Peyer's patch (tissue), 4 donors: ENCODE results near the gene TEX264. TPM values are rescaled to one million over a fixed set of nuclear protein-coding genes. Genes with fewer than 3 reads are reported as not detected.
A peak's percentile ranks its signal among the peaks of the same experiment; 100 is the strongest.

Experiments
- DNase-seq, 3 donors: peaks; one replicate each; pipeline ENCODE4 v3.0.0-alpha.2; 2017 to 2019
- H3K27ac ChIP-seq, 4 donors: fragments of 200-600 bp; sonication (generic); one replicate each; pipeline ENCODE4 v1.5.1; 2016 to 2019
- H3K27me3 ChIP-seq, 2 donors: fragments of 200-600 bp; sonication (generic); one replicate each; pipeline ENCODE4 v1.5.1; 2019
- H3K36me3 ChIP-seq, 3 donors: fragments of 200-600 bp; sonication (generic); one replicate each; pipeline ENCODE4 v1.5.1; 2016 to 2019
- H3K4me1 ChIP-seq, 4 donors: fragments of 200-600 bp; sonication (generic); one replicate each; pipeline ENCODE4 v1.5.1; 2016 to 2019
- H3K4me3 ChIP-seq, 4 donors: fragments of 200-600 bp; sonication (generic); 1 replicate in 3 of 4; 2 replicates in 1 of 4; pipeline ENCODE4 v1.5.1; 2016 to 2019; ENCODE audit warnings: mild to moderate bottlenecking in 1 of 4
- H3K9me3 ChIP-seq, 4 donors: fragments of 200-600 bp; sonication (generic); one replicate each; pipeline ENCODE4 v1.5.1; 2016 to 2019; ENCODE audit warnings: mild to moderate bottlenecking in 1 of 4
- CTCF ChIP-seq, 6 experiments: fragments of 450-650 bp in 4 of 6; fragments of 200-600 bp in 2 of 6; sonication (generic) in 1 of 6; IDR thresholded peaks; one replicate each; pipeline ENCODE4 v1.5.1; 2017 to 2019; ENCODE audit warnings: antibody characterized with exemption in 6 of 6, mild to moderate bottlenecking in 3 of 6, moderate library complexity in 1 of 6
- POLR2A ChIP-seq, 2 donors: fragments of 450-650 bp; IDR thresholded peaks; one replicate each; pipeline ENCODE4 v1.5.1; 2017; ENCODE audit warnings: antibody characterized with exemption in 2 of 2, mild to moderate bottlenecking in 2 of 2, moderate library complexity in 2 of 2
- total RNA-seq, 4 donors: library from RNA; depleted of rRNA; stranded (reverse); fragments of >200 nt; gene quantifications; one replicate each; pipeline ENCODE4 v1.1.0, GENCODE V29; 2016

TEX264 gene
- total RNA-seq, 4 donors from 2014 or later: 22.3 to 118 (median 83.2) TPM

GRCh38 chr3:51718547-51719409 lies 47.7 kb downstream of the TEX264 start:
- H3K4me3 ChIP-seq: no peak overlapping the region
- no peaks in the 10 kb centered on the region for H3K36me3 ChIP-seq
- H3K27ac ChIP-seq: no peak overlapping the region
- H3K9me3 ChIP-seq: no peaks in the 10 kb centered on the region
- H3K4me1 ChIP-seq: no peaks in the 10 kb centered on the region
- no peaks in the 10 kb centered on the region for H3K27me3 ChIP-seq
- TF ChIP-seq CTCF (IDR thresholded peaks at IDR 0.05): peak in 4 of 6 experiments; percentile 33 to 72 (median 68)
- no peak for TF ChIP-seq POLR2A (IDR thresholded peaks at IDR 0.05)
- peak; percentile 29 to 70 (median 65) for DNase-seq

DNA sequence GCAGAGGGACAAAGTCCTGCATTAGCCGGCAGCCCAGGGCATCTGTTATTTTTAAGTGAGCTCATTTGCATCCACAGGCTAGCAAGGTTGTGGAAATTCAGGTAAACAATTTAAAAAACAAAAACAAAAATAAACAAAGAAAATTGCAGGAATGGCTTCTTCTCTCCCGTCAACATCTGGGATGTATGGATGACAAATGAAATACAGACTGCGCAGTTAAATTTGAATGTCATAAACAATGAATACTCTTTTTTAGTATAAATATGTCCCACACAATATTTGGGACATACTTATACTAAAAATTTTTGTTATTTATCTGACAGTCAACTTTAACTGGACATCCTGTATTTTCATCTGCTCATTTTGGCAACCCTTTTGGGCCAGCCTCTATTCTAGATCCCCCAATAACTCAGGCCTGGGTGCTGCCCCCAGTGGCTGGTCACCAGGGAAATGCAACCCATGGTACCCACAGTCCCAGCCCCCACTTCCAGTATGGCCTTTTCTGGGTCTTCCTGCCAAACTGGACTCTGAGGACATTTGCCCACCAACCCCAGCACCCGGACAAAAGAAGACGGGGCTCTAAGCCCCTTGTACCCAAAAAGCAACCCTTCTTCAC lies 48.5 kb downstream of the TEX264 start:
- DNase-seq: peak in 2 of 3 donors; percentile 24 to 35
- no peaks in the 10 kb centered on the region for H3K4me1 ChIP-seq

GRCh38 chr3:51720292-51721061 lies 49.4 kb downstream of the TEX264 start:
- H3K4me1 ChIP-seq: no peaks in the 10 kb centered on the region
- no peak overlapping the region for H3K27ac ChIP-seq
- H3K27me3 ChIP-seq: no peaks in the 10 kb centered on the region
- no peaks in the 10 kb centered on the region for H3K36me3 ChIP-seq
- no peak overlapping the region for H3K4me3 ChIP-seq
- peak in 1 of 3 donors; percentile 15 for DNase-seq
- H3K9me3 ChIP-seq: no peaks in the 10 kb centered on the region
- TF ChIP-seq POLR2A (IDR thresholded peaks at IDR 0.05): no peak
- no peak for TF ChIP-seq CTCF (IDR thresholded peaks at IDR 0.05)

More for the DNA sequence above, 48.5 kb downstream of the TEX264 start:
- Histone ChIP-seq H3K27me3 (no peaks in the 10 kb centered on the region), H3K4me3 (no peak overlapping the region), H3K9me3 (no peaks in the 10 kb centered on the region), H3K27ac (no peak overlapping the region), H3K36me3 (no peaks in the 10 kb centered on the region)
- TF ChIP-seq CTCF (IDR thresholded peaks at IDR 0.05): no peak
- TF ChIP-seq POLR2A (IDR thresholded peaks at IDR 0.05): no peak

DNA sequence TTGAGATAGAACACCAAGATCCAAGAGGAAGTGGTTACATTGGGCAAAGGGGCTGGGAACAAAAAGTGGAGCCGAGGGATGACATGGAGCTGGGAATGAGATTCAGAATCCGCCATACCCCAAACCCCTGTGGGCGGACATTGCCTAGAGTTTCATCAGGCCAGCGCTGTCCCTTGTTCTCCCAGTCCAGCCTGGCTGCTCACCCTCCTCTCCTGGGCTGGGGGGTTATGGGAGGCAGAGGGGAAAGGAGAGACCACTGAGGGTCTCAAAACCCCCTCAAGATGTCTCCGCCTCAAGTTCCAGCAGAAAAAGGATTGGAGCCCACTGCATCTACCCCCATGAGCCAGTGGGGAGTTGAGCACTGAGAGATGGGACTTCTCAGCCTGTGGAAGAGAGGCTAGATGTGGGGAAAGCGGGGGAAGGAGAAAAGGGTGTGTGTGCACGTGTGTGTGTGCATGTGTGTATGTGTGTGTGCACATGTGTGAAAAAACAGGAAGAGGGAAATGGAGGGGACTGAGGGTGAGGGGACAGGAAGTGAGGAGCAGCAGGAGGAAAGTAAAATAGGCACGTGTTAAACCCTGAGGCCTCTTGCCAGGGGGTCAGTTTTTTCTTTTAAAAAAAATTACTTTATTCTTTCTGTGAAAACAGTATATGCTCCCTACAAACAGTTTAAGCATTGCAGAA lies 50.2 kb downstream of the TEX264 start:
- Histone ChIP-seq H3K4me1 (no peaks in the 10 kb centered on the region), H3K4me3 (no peak overlapping the region), H3K9me3 (no peaks in the 10 kb centered on the region), H3K36me3 (no peaks in the 10 kb centered on the region), H3K27ac (no peak overlapping the region), H3K27me3 (no peaks in the 10 kb centered on the region)
- peak in 1 of 3 donors; percentile 11 for DNase-seq
- no peak for TF ChIP-seq CTCF (IDR thresholded peaks at IDR 0.05)
- TF ChIP-seq POLR2A (IDR thresholded peaks at IDR 0.05): no peak

- H3K36me3 ChIP-seq: no peaks in the 10 kb centered on the region
- H3K9me3 ChIP-seq: no peaks in the 10 kb centered on the region
- DNase-seq: no peak
- no peak overlapping the region for H3K27ac ChIP-seq
- H3K4me1 ChIP-seq: no peaks in the 10 kb centered on the region
- H3K27me3 ChIP-seq: no peaks in the 10 kb centered on the region
- no peak for TF ChIP-seq CTCF (IDR thresholded peaks at IDR 0.05)
- no peak for TF ChIP-seq POLR2A (IDR thresholded peaks at IDR 0.05)
- H3K4me3 ChIP-seq: no peak overlapping the region
Measured at GRCh38 chr3:51722362-51722761, 51.3 kb downstream of the TEX264 start.
